Caco-2 (cell line): Measurements from ENCODE around the gene SEMA4C. TPM values are rescaled to one million over a fixed set of nuclear protein-coding genes. Genes with fewer than 3 reads are reported as not detected.
"Not testable (repeated sequence)": the region's sequence is repeated elsewhere in the genome, so short reads cannot be mapped to it uniquely, and the experiment has no call there.

Experiments used
- BruUV-seq: library from RNA; stranded (reverse); fragments of 400-500 nt; replicated peaks from 2 replicates; lab custom pipeline; 2021; lab: Mats Ljungman, UMichigan
- CTCF ChIA-PET: fragments of 300-600 bp; sonication (Branson Sonifier 250); formaldehyde crosslinking; loops from one replicate; lab custom pipeline; 2022; ENCODE audit warnings: antibody characterized with exemption; lab: Charles Lee
- POLR2A ChIA-PET: fragments of 300-600 bp; sonication (Branson Sonifier 250); formaldehyde crosslinking; loops from one replicate; lab custom pipeline; 2022; ENCODE audit warnings: antibody characterized with exemption; lab: Charles Lee
- DNase-seq, 2 experiments: peaks; one replicate each; pipeline versions ENCODE4 v3.0.0 to v3.0.0-alpha.2; 2020 to 2022
- H3K27me3 ChIP-seq: replicated peaks from 2 replicates; pipeline ENCODE4 v1.6.0; 2011; ENCODE audit warnings: low read length; ENCODE audit not compliant: control insufficient read depth, insufficient read depth
- H3K36me3 ChIP-seq: 2 replicates; pipeline ENCODE4 v1.5.1; 2011; ENCODE audit warnings: low read length; ENCODE audit not compliant: control insufficient read depth, insufficient read depth
- H3K4me1 ChIP-seq: fragments of 250-450 bp; sonication (Bioruptor Pico); 2 replicates; pipeline ENCODE4 v1.5.1; 2020; ENCODE audit warnings: mild to moderate bottlenecking
- H3K4me3 ChIP-seq: 2 replicates; pipeline ENCODE4 v1.5.1; 2011; ENCODE audit warnings: low read depth, mild to moderate bottlenecking, control low read depth, low read length
- H3K9me3 ChIP-seq: fragments of 250-450 bp; sonication (Bioruptor Pico); 2 replicates; pipeline ENCODE4 v1.5.1; 2020; ENCODE audit warnings: mild to moderate bottlenecking, moderate library complexity
- H3K27ac Mint-ChIP-seq: one replicate; pipeline ENCODE4 v1.8.0; 2022; ENCODE audit warnings: mixed read lengths; ENCODE audit not compliant: unreplicated experiment
- H3K27me3 Mint-ChIP-seq: one replicate; pipeline ENCODE4 v1.8.0; 2022; ENCODE audit warnings: mixed read lengths; ENCODE audit not compliant: insufficient read depth, unreplicated experiment
- H3K36me3 Mint-ChIP-seq: one replicate; pipeline ENCODE4 v1.8.0; 2022; ENCODE audit warnings: mild to moderate bottlenecking, mixed read lengths; ENCODE audit not compliant: insufficient read depth, unreplicated experiment
- H3K4me1 Mint-ChIP-seq: one replicate; pipeline ENCODE4 v1.8.0; 2022; ENCODE audit warnings: low read depth, mixed read lengths; ENCODE audit not compliant: unreplicated experiment
- H3K4me3 Mint-ChIP-seq: one replicate; pipeline ENCODE4 v1.8.0; 2022; ENCODE audit warnings: mild to moderate bottlenecking, moderate library complexity, mixed read lengths; ENCODE audit not compliant: unreplicated experiment
- H3K9me3 Mint-ChIP-seq: one replicate; pipeline ENCODE4 v1.8.0; 2022; ENCODE audit warnings: mixed read lengths; ENCODE audit not compliant: unreplicated experiment
- intact Hi-C: fragments of 100-400 bp; cut with micrococcal nuclease; formaldehyde crosslinking; loops from one replicate; pipeline ENCODE4 v1.10.0; 2022; ENCODE audit not compliant: unreplicated experiment
- total RNA-seq: library from RNA; stranded (reverse); gene quantifications from 2 replicates; pipeline ENCODE4 v1.2.3, GENCODE V29; 2022
- TF ChIP-seq, protein P1 (sequence below), 2 experiments: fragments of 200-600 bp in 1 of 2; IDR thresholded peaks; 1 replicate in 1 of 2; 2 replicates in 1 of 2; pipeline versions ENCODE4 v1.5.1 to v1.8.0; 2011 to 2022; ENCODE audit warnings: antibody characterized with exemption in 1 of 2, control low read depth in 1 of 2, inconsistent platforms in 1 of 2, low read depth in 1 of 2, low read length in 1 of 2, mild to moderate bottlenecking in 1 of 2, moderate library complexity in 1 of 2; ENCODE audit not compliant: insufficient read depth in 1 of 2, severe bottlenecking in 1 of 2, unreplicated experiment in 1 of 2

SEMA4C gene
- total RNA-seq, 1 experiment from 2014 or later, result 29.9 TPM

- Histone ChIP-seq H3K4me3 (no peak overlapping the region), H3K9me3 (no peaks in the 10 kb centered on the region), H3K36me3 (peaks cover 8% of the 10 kb centered on the region), H3K4me1 (peaks cover 12% of the 10 kb centered on the region), H3K27me3 (no peaks in the 10 kb centered on the region)
- ChIA-PET POLR2A (no interaction called here), CTCF (no interaction called here)
- Mint-ChIP-seq H3K9me3 (no peaks in the 10 kb centered on the region), H3K27ac (no peak overlapping the region), H3K36me3 (peaks cover 40% of the 10 kb centered on the region), H3K4me1 (peaks cover 8% of the 10 kb centered on the region), H3K4me3 (no peak overlapping the region), H3K27me3 (no peaks in the 10 kb centered on the region)
- intact Hi-C loops, result no loop called here
- TF ChIP-seq, protein P1, sequence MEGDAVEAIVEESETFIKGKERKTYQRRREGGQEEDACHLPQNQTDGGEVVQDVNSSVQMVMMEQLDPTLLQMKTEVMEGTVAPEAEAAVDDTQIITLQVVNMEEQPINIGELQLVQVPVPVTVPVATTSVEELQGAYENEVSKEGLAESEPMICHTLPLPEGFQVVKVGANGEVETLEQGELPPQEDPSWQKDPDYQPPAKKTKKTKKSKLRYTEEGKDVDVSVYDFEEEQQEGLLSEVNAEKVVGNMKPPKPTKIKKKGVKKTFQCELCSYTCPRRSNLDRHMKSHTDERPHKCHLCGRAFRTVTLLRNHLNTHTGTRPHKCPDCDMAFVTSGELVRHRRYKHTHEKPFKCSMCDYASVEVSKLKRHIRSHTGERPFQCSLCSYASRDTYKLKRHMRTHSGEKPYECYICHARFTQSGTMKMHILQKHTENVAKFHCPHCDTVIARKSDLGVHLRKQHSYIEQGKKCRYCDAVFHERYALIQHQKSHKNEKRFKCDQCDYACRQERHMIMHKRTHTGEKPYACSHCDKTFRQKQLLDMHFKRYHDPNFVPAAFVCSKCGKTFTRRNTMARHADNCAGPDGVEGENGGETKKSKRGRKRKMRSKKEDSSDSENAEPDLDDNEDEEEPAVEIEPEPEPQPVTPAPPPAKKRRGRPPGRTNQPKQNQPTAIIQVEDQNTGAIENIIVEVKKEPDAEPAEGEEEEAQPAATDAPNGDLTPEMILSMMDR (IDR thresholded peaks at IDR 0.05; ENCODE audit: insufficient read depth in 1 of 2, low read depth in 1 of 2, low read length in 1 of 2, severe bottlenecking in 1 of 2, unreplicated experiment in 1 of 2), result no peak
- BruUV-seq, result no TSS peak
- no peak for DNase-seq
Measured at GRCh38 chr2:96863575-96864342, 6.1 kb downstream of the SEMA4C start.

- H3K36me3 ChIP-seq, intact Hi-C loops, H3K4me3 ChIP-seq, H3K27me3 ChIP-seq, H3K9me3 ChIP-seq, CTCF ChIA-PET, H3K4me3 Mint-ChIP-seq, H3K27me3 Mint-ChIP-seq, POLR2A ChIA-PET, DNase-seq, BruUV-seq, H3K9me3 Mint-ChIP-seq, H3K27ac Mint-ChIP-seq: not testable (repeated sequence)
- H3K4me1 ChIP-seq, result peaks cover 14% of the 10 kb centered on the region
- H3K36me3 Mint-ChIP-seq, result peaks cover 44% of the 10 kb centered on the region
- H3K4me1 Mint-ChIP-seq, result peaks cover 10% of the 10 kb centered on the region
Measured at GRCh38 chr2:96863056-96863455, 6.8 kb downstream of the SEMA4C start.

DNA sequence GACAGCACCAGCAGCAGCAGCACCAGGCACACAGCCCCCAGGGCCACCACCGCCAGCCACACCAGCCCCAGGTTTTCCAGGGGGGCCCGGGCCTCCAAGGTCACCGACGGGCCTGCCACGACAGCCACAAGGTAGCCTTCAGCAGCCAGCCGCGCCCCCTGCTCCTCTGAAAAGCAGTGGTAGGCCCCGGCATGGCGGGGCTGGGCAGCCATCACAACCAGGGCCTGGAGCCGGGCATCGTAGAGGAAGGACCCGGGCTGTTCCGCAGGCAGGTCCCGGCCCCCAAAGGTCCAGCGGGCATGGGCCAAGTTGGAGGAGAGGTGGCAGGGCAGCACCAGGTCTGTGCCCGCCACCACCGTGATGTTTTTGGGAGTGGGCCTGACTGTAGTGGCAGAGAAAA is 8.8 kb downstream of the SEMA4C start:
- intact Hi-C loops, result no loop called here
- H3K27me3 ChIP-seq, result no peaks in the 10 kb centered on the region
- CTCF ChIA-PET, result interaction anchor here (0.7 to 1.4 kb wide), 2 partner anchors 37 to 90 kb away, joined by 3 to 4 read pairs; no protein-coding TSS in a partner anchor
- H3K4me3 Mint-ChIP-seq, result no peak overlapping the region
- H3K9me3 ChIP-seq, result no peaks in the 10 kb centered on the region
- no peaks in the 10 kb centered on the region for H3K9me3 Mint-ChIP-seq
- DNase-seq, result no peak
- no peaks in the 10 kb centered on the region for H3K27me3 Mint-ChIP-seq
- BruUV-seq, result no TSS peak
- peaks cover 8% of the 10 kb centered on the region for H3K36me3 ChIP-seq
- TF ChIP-seq, protein P1 (IDR thresholded peaks at IDR 0.05; ENCODE audit: insufficient read depth in 1 of 2, low read depth in 1 of 2, low read length in 1 of 2, severe bottlenecking in 1 of 2, unreplicated experiment in 1 of 2), result no peak
- H3K4me1 ChIP-seq, result peaks cover 15% of the 10 kb centered on the region
- peaks cover 17% of the 10 kb centered on the region for H3K4me1 Mint-ChIP-seq
- POLR2A ChIA-PET, result no interaction called here
- peaks cover 35% of the 10 kb centered on the region for H3K36me3 Mint-ChIP-seq
- H3K4me3 ChIP-seq, result no peak overlapping the region
- no peak overlapping the region for H3K27ac Mint-ChIP-seq
